ENCODE measurements around the gene ZNF350.

GRCh38 chr19:51959791-51960190 is 26.8 kb downstream of the ZNF350 start:
- TF ChIP-seq POLR2AphosphoS5 (IDR thresholded peaks at IDR 0.05; ENCODE audit: low read depth, low read length) (no peak), CTCF (IDR thresholded peaks at IDR 0.05) (no peak)
- TF ChIP-seq, protein P1, sequence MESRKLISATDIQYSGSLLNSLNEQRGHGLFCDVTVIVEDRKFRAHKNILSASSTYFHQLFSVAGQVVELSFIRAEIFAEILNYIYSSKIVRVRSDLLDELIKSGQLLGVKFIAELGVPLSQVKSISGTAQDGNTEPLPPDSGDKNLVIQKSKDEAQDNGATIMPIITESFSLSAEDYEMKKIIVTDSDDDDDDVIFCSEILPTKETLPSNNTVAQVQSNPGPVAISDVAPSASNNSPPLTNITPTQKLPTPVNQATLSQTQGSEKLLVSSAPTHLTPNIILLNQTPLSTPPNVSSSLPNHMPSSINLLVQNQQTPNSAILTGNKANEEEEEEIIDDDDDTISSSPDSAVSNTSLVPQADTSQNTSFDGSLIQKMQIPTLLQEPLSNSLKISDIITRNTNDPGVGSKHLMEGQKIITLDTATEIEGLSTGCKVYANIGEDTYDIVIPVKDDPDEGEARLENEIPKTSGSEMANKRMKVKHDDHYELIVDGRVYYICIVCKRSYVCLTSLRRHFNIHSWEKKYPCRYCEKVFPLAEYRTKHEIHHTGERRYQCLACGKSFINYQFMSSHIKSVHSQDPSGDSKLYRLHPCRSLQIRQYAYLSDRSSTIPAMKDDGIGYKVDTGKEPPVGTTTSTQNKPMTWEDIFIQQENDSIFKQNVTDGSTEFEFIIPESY (IDR thresholded peaks at IDR 0.05; ENCODE audit: borderline replicate concordance, low read depth) = no peak
- TF ChIP-seq, protein P2, sequence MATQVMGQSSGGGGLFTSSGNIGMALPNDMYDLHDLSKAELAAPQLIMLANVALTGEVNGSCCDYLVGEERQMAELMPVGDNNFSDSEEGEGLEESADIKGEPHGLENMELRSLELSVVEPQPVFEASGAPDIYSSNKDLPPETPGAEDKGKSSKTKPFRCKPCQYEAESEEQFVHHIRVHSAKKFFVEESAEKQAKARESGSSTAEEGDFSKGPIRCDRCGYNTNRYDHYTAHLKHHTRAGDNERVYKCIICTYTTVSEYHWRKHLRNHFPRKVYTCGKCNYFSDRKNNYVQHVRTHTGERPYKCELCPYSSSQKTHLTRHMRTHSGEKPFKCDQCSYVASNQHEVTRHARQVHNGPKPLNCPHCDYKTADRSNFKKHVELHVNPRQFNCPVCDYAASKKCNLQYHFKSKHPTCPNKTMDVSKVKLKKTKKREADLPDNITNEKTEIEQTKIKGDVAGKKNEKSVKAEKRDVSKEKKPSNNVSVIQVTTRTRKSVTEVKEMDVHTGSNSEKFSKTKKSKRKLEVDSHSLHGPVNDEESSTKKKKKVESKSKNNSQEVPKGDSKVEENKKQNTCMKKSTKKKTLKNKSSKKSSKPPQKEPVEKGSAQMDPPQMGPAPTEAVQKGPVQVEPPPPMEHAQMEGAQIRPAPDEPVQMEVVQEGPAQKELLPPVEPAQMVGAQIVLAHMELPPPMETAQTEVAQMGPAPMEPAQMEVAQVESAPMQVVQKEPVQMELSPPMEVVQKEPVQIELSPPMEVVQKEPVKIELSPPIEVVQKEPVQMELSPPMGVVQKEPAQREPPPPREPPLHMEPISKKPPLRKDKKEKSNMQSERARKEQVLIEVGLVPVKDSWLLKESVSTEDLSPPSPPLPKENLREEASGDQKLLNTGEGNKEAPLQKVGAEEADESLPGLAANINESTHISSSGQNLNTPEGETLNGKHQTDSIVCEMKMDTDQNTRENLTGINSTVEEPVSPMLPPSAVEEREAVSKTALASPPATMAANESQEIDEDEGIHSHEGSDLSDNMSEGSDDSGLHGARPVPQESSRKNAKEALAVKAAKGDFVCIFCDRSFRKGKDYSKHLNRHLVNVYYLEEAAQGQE (IDR thresholded peaks at IDR 0.05; ENCODE audit: low read depth, low read length) = no peak
